Esophagus muscularis mucosa (tissue), 4 donors: Measurements from ENCODE around the gene IGF2R. TPM values are rescaled to one million over a fixed set of nuclear protein-coding genes. Genes with fewer than 3 reads are reported as not detected.
"Not testable (repeated sequence)": the region's sequence is repeated elsewhere in the genome, so short reads cannot be mapped to it uniquely, and the experiment has no call there.

Experiments
- DNase-seq: peaks from one replicate; pipeline ENCODE4 v3.0.0-alpha.2; 2017; ENCODE audit errors: extremely low spot score
- H3K27ac ChIP-seq, 4 donors: fragments of 200-600 bp; sonication (generic); replicated peaks in 1 of 4; 1 replicate in 3 of 4; 2 replicates in 1 of 4; pipeline ENCODE4 v1.5.1; 2016 to 2019; ENCODE audit warnings: mild to moderate bottlenecking in 1 of 4
- H3K27me3 ChIP-seq, 4 donors: fragments of 200-600 bp; sonication (generic); one replicate each; pipeline versions ENCODE4 v1.5.1 to v1.6.0; 2016 to 2019
- H3K36me3 ChIP-seq, 4 donors: fragments of 200-600 bp; sonication (generic); one replicate each; pipeline ENCODE4 v1.5.1; 2016 to 2019
- H3K4me1 ChIP-seq, 4 donors: fragments of 200-600 bp; sonication (generic); one replicate each; pipeline ENCODE4 v1.5.1; 2016 to 2019
- H3K4me3 ChIP-seq, 4 donors: fragments of 200-600 bp; sonication (generic); 1 replicate in 2 of 4; 2 replicates in 2 of 4; pipeline ENCODE4 v1.5.1; 2016 to 2019; ENCODE audit warnings: mild to moderate bottlenecking in 4 of 4, moderate library complexity in 1 of 4
- H3K9me3 ChIP-seq, 4 donors: fragments of 200-600 bp; sonication (generic); 1 replicate in 3 of 4; 2 replicates in 1 of 4; pipeline ENCODE4 v1.5.1; 2016 to 2019
- CTCF ChIP-seq, 3 experiments: fragments of 200-600 bp in 2 of 3; fragments of 450-650 bp in 1 of 3; sonication (generic) in 2 of 3; IDR thresholded peaks; one replicate each; pipeline ENCODE4 v1.5.1; 2017 to 2019; ENCODE audit warnings: antibody characterized with exemption in 3 of 3, mild to moderate bottlenecking in 2 of 3, moderate library complexity in 1 of 3
- EP300 ChIP-seq: sonication (generic); formaldehyde crosslinking; IDR thresholded peaks from one replicate; pipeline ENCODE4 v1.6.1; 2017; ENCODE audit warnings: antibody characterized with exemption
- POLR2A ChIP-seq: fragments of 450-650 bp; IDR thresholded peaks from one replicate; pipeline ENCODE4 v1.6.1; 2017; ENCODE audit warnings: antibody characterized with exemption, moderate library complexity, mild to moderate bottlenecking, low read depth
- POLR2AphosphoS5 ChIP-seq, 2 donors: sonication (generic); formaldehyde crosslinking; IDR thresholded peaks; one replicate each; pipeline ENCODE4 v1.6.1; 2017; ENCODE audit warnings: antibody characterized with exemption in 2 of 2
- WGBS: methylation state at CpG from one replicate; pipeline ENCODE4 v1.1.5; 2018; 5-methylcytosine and 5-hydroxymethylcytosine counted together
- intact Hi-C: fragments of 100-400 bp; cut with DNase I; formaldehyde crosslinking; loops from one replicate; pipeline ENCODE4 v1.15.1; 2023
- total RNA-seq, 4 donors: library from RNA; depleted of rRNA; stranded (reverse); fragments of >200 nt; gene quantifications; one replicate each; pipeline versions ENCODE4 v1.1.0 to v1.2.1, GENCODE V29; 2016

Gene IGF2R
- total RNA-seq, 4 donors from 2014 or later = 43.6 to 75.3 (median 58.4) TPM

GRCh38 chr6:160122744-160123143 lies 153.9 kb downstream of the IGF2R start:
- H3K27me3 ChIP-seq = no peaks in the 10 kb centered on the region
- H3K4me3 ChIP-seq = no peak overlapping the region
- TF ChIP-seq EP300 = no peak
- no peak for TF ChIP-seq POLR2A
- no peak for TF ChIP-seq CTCF (IDR thresholded peaks at IDR 0.05)
- TF ChIP-seq POLR2AphosphoS5 (IDR thresholded peaks at IDR 0.05) = no peak
- 91% methylated on average over 5 of the region's 5 CpGs for WGBS
- intact Hi-C loops = no loop called here
- no peak overlapping the region for H3K27ac ChIP-seq
- DNase-seq = no peak
- no peaks in the 10 kb centered on the region for H3K9me3 ChIP-seq
- no peaks in the 10 kb centered on the region for H3K4me1 ChIP-seq
- no peaks in the 10 kb centered on the region for H3K36me3 ChIP-seq

GRCh38 chr6:160124007-160124406 lies 155.1 kb downstream of the IGF2R start:
- 93% methylated on average over 2 of the region's 2 CpGs for WGBS
- Histone ChIP-seq H3K4me3 (no peak overlapping the region), H3K4me1 (no peaks in the 10 kb centered on the region), H3K27me3 (no peaks in the 10 kb centered on the region), H3K9me3 (no peaks in the 10 kb centered on the region), H3K36me3 (no peaks in the 10 kb centered on the region), H3K27ac (no peak overlapping the region)
- DNase-seq = no peak
- intact Hi-C loops = no loop called here
- TF ChIP-seq POLR2AphosphoS5 (IDR thresholded peaks at IDR 0.05) (no peak), EP300 (no peak), POLR2A (no peak)

GRCh38 chr6:160124605-160125004 lies 155.7 kb downstream of the IGF2R start:
- 98% methylated on average over 5 of the region's 5 CpGs for WGBS

GRCh38 chr6:160125105-160125504 lies 156.2 kb downstream of the IGF2R start:
- H3K27ac ChIP-seq, H3K36me3 ChIP-seq, H3K27me3 ChIP-seq, H3K4me3 ChIP-seq, DNase-seq, H3K4me1 ChIP-seq, H3K9me3 ChIP-seq, intact Hi-C loops: not testable (repeated sequence)
- 68% methylated on average over 3 of the region's 5 CpGs for WGBS

More at GRCh38 chr6:160124605-160125004, 155.7 kb downstream of the IGF2R start:
- DNase-seq = no peak
- TF ChIP-seq POLR2AphosphoS5 (IDR thresholded peaks at IDR 0.05) (no peak), CTCF (IDR thresholded peaks at IDR 0.05) (no peak), POLR2A (no peak), EP300 (no peak)
- intact Hi-C loops = no loop called here
- Histone ChIP-seq H3K36me3 (no peaks in the 10 kb centered on the region), H3K9me3 (no peaks in the 10 kb centered on the region), H3K4me3 (no peak overlapping the region), H3K27ac (no peak overlapping the region), H3K4me1 (no peaks in the 10 kb centered on the region), H3K27me3 (no peaks in the 10 kb centered on the region)

- TF ChIP-seq POLR2A (no peak), EP300 (no peak), CTCF (IDR thresholded peaks at IDR 0.05) (no peak), POLR2AphosphoS5 (IDR thresholded peaks at IDR 0.05) (no peak)
- H3K36me3 ChIP-seq = no peaks in the 10 kb centered on the region
- no peaks in the 10 kb centered on the region for H3K4me1 ChIP-seq
- intact Hi-C loops = no loop called here
- no peak for DNase-seq
- H3K4me3 ChIP-seq = no peak overlapping the region
- no peak overlapping the region for H3K27ac ChIP-seq
- no peaks in the 10 kb centered on the region for H3K27me3 ChIP-seq
- WGBS = 96% methylated on average over 12 of the region's 16 CpGs
- H3K9me3 ChIP-seq = no peaks in the 10 kb centered on the region
These were observed 158.6 kb downstream of the IGF2R start for GRCh38 chr6:160127270-160128124.
